GM12872 (cell line): ENCODE data around the gene SGCA.

Experiments
- CTCF ChIP-seq: IDR thresholded peaks from 3 replicates; pipeline ENCODE4 v1.5.1; 2011; ENCODE audit warnings: low read depth, mild to moderate bottlenecking, low read length, moderate library complexity; ENCODE audit not compliant: insufficient read depth

Gene SGCA

GRCh38 chr17:50143461-50144176 lies 22.2 kb upstream of the SGCA start:
- no peak for TF ChIP-seq CTCF

DNA sequence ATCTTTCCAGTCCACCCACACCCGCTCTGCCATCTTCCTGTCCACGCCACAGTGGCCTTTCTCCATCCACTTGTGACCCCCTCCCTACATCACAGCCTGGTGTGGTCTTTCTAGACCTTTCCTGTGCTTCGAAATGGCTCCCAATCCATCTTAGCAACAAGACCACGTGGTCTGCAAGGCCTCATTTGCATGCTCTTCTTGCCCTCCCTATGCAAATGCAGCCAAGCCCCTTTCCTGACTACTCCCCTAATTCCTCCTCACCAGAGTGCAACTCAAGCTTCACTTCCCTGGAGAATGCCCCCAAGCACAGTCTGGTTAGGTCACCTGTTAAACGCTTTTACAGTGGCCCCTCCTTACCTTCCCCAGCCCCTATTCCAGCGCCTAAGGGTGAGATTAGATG lies 21.4 kb upstream of the SGCA start:
- TF ChIP-seq CTCF, result no peak

- no peak for TF ChIP-seq CTCF
Observed at GRCh38 chr17:50144845-50145531, 20.8 kb upstream of the SGCA start.

DNA sequence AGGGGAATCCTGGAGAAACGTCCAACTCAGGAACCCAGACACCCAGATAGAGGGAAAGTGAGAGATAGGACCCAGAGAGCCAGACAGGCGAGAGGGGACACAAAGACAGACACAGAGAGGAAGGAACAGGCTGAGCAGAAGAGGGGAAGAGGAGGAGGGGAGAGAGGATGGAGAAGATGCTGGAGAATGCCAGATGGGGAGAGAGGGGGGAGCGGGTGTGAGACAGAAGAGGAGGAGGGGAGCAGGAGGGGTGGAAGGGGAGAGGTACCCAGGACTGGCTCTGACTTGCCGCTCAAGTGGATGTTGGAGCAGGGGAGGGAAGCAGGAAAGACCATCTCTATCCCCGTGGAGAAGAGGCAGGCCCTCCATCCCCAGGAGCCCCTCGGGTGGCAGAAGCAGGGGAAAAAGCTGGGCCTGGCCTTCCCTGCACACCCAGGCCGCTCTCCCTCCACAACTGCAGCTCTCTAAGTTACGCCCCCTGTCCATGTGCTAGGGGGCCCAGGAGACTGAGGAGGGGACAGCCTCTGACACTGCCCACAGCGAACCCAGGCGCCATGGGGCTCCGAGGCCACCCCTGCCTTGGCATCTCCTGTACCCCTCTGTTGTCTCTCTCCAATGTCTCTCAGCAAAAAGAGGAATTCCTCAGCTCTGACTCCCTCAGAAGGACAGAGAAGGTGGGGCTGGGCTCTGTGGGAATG lies 20.1 kb upstream of the SGCA start:
- no peak for TF ChIP-seq CTCF

- TF ChIP-seq CTCF, result peak; percentile 51; the same call in 2 of the 3 replicates
Observed at GRCh38 chr17:50146230-50146926, 19.4 kb upstream of the SGCA start.

- TF ChIP-seq CTCF, result no peak
Observed at GRCh38 chr17:50146927-50147665, 18.7 kb upstream of the SGCA start.
